OCI-LY1 (cell line): ENCODE results near the gene SPRR2B.

Experiments used
- EZH2 ChIP-seq: fragments of 200-600 bp; sonication (generic), shearing (Covaris generic); IDR thresholded peaks from 2 replicates; pipeline ENCODE4 v1.8.0; 2017; ENCODE audit warnings: borderline replicate concordance, mixed run types, mild to moderate bottlenecking, antibody characterized with exemption, low read length, moderate library complexity, mixed read lengths
- TF ChIP-seq, protein P1 (sequence below): fragments of 200-600 bp; sonication (generic), shearing (Covaris generic); IDR thresholded peaks from 2 replicates; pipeline ENCODE4 v1.5.1; 2017; ENCODE audit warnings: mild to moderate bottlenecking, antibody characterized with exemption, low read length, moderate library complexity, mixed read lengths

DNA sequence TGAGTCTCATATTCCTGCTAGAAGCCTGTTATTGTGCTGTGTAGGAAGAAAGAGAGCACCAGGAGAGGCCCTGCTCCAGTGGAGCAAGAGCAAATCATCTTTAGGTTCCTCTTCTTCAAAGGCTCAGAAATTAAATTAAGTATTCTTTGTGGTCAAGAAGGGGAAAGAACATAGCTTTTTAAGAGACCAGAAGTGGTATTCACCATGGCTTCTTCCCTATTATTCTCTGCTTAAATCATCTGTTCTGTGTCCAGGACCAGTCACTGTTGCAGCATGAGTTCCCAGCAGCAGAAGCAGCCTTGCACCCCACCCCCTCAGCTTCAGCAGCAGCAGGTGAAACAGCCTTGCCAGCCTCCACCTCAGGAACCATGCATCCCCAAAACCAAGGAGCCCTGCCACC lies 39.3 kb downstream of the SPRR2B start:
- TF ChIP-seq, protein P1, sequence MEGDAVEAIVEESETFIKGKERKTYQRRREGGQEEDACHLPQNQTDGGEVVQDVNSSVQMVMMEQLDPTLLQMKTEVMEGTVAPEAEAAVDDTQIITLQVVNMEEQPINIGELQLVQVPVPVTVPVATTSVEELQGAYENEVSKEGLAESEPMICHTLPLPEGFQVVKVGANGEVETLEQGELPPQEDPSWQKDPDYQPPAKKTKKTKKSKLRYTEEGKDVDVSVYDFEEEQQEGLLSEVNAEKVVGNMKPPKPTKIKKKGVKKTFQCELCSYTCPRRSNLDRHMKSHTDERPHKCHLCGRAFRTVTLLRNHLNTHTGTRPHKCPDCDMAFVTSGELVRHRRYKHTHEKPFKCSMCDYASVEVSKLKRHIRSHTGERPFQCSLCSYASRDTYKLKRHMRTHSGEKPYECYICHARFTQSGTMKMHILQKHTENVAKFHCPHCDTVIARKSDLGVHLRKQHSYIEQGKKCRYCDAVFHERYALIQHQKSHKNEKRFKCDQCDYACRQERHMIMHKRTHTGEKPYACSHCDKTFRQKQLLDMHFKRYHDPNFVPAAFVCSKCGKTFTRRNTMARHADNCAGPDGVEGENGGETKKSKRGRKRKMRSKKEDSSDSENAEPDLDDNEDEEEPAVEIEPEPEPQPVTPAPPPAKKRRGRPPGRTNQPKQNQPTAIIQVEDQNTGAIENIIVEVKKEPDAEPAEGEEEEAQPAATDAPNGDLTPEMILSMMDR: no peak
- TF ChIP-seq EZH2: no peak
